DND-41 (cell line): ENCODE data around the gene PAK5.

Experiments
- ATAC-seq: fragments of 200-7000 bp; cut with Tn5 transposase; 3 replicates; pipeline ENCODE4 v1.9.1; 2021; ENCODE audit warnings: low read depth; ENCODE audit not compliant: insufficient read depth
- DNase-seq: peaks from one replicate; pipeline ENCODE4 v3.0.0-alpha.2; 2020
- H2AFZ ChIP-seq: 2 replicates; pipeline ENCODE4 v1.6.0; 2012; ENCODE audit warnings: low read depth, low read length
- H3K27ac ChIP-seq: 2 replicates; pipeline ENCODE4 v1.5.1; 2012; ENCODE audit warnings: low read length, inconsistent platforms
- H3K27me3 ChIP-seq: fragments of 200-600 bp; sonication (generic); 2 replicates; pipeline ENCODE4 v1.6.0; 2012; ENCODE audit warnings: low read length, mild to moderate bottlenecking, inconsistent platforms; ENCODE audit not compliant: insufficient read depth, poor library complexity
- H3K36me3 ChIP-seq: 2 replicates; pipeline ENCODE4 v1.5.1; 2012; ENCODE audit warnings: low read length, inconsistent platforms; ENCODE audit not compliant: insufficient read depth
- H3K4me1 ChIP-seq: 2 replicates; pipeline ENCODE4 v1.5.1; 2012; ENCODE audit warnings: mild to moderate bottlenecking, low read length; ENCODE audit not compliant: insufficient read depth
- H3K4me2 ChIP-seq: 2 replicates; pipeline ENCODE4 v1.6.0; 2012; ENCODE audit warnings: mild to moderate bottlenecking, moderate library complexity, low read length, inconsistent platforms; ENCODE audit not compliant: insufficient read depth
- H3K4me3 ChIP-seq, 2 experiments: fragments of 200-600 bp in 1 of 2; shearing (Covaris generic) in 1 of 2; 2 replicates each; pipeline ENCODE4 v1.5.1; 2012 to 2016; ENCODE audit warnings: inconsistent platforms in 2 of 2, low read length in 2 of 2, mild to moderate bottlenecking in 2 of 2, low read depth in 1 of 2, moderate library complexity in 1 of 2
- H3K79me2 ChIP-seq: 2 replicates; pipeline ENCODE4 v1.6.0; 2012; ENCODE audit warnings: low read length, inconsistent platforms; ENCODE audit not compliant: insufficient read depth
- H3K9ac ChIP-seq: 2 replicates; pipeline ENCODE4 v1.6.0; 2012; ENCODE audit warnings: low read depth, mild to moderate bottlenecking, inconsistent platforms, low read length, moderate library complexity
- H3K9me3 ChIP-seq: 2 replicates; pipeline ENCODE4 v1.5.1; 2012; ENCODE audit warnings: low read length, moderate library complexity, mild to moderate bottlenecking, inconsistent platforms; ENCODE audit not compliant: insufficient read depth, severe bottlenecking
- H4K20me1 ChIP-seq: 2 replicates; pipeline ENCODE4 v1.6.0; 2012; ENCODE audit warnings: low read length; ENCODE audit not compliant: insufficient read depth
- CTCF ChIP-seq: IDR thresholded peaks from 2 replicates; pipeline ENCODE4 v1.5.1; 2012; ENCODE audit warnings: borderline replicate concordance, low read length, moderate library complexity, mild to moderate bottlenecking; ENCODE audit not compliant: poor library complexity, severe bottlenecking; ENCODE audit errors: extremely low read depth
- EZH2 ChIP-seq: IDR thresholded peaks from 3 replicates; pipeline ENCODE4 v1.6.1; 2012; ENCODE audit warnings: borderline replicate concordance, low read depth, mild to moderate bottlenecking, moderate library complexity, low read length, inconsistent platforms; ENCODE audit not compliant: severe bottlenecking

Gene PAK5

DNA sequence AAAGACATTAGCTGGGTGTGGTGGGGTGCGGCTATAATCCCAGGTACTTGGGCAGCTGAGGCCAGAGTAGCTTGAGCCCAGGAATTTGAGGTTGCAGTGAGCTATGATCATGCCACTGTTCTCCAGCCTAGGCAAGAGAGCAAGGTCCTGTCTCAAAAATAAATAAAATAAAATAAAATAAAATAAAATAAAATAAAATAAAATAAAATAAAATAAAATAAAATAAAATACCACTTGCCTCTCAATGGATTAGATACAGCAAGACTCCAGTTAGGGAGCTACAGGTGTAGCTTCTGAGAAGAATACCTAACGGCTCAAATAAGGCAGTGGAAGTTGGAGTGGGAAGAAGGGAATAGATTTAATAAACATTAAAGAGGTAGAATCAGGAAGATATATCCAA lies 13.7 kb upstream of the PAK5 start:
- Histone ChIP-seq H3K9ac (no peak overlapping the region), H4K20me1 (no peaks in the 10 kb centered on the region), H2AFZ (no peak overlapping the region), H3K4me1 (no peaks in the 10 kb centered on the region), H3K79me2 (no peaks in the 10 kb centered on the region), H3K27me3 (no peaks in the 10 kb centered on the region), H3K36me3 (no peaks in the 10 kb centered on the region), H3K9me3 (peaks cover 1% of the 10 kb centered on the region), H3K4me2 (no peak overlapping the region), H3K4me3 (no peak overlapping the region), H3K27ac (no peak overlapping the region)
- ATAC-seq (no peak), DNase-seq (no peak)
- TF ChIP-seq CTCF (no peak), EZH2 (no peak)

GRCh38 chr20:9839626-9840025 lies 750 bp upstream of the PAK5 start:
- Histone ChIP-seq H3K4me1 (no peaks in the 10 kb centered on the region), H3K36me3 (no peaks in the 10 kb centered on the region), H3K27ac (no peak overlapping the region), H3K9ac (no peak overlapping the region), H2AFZ (no peak overlapping the region), H3K27me3 (no peaks in the 10 kb centered on the region), H3K4me3 (no peak overlapping the region), H3K4me2 (no peak overlapping the region), H3K9me3 (no peaks in the 10 kb centered on the region), H3K79me2 (no peaks in the 10 kb centered on the region), H4K20me1 (no peaks in the 10 kb centered on the region)
- DNase-seq, result no peak
- no peak for TF ChIP-seq CTCF
- no peak for TF ChIP-seq EZH2
- ATAC-seq, result no peak

- H3K36me3 ChIP-seq, result no peaks in the 10 kb centered on the region
- ATAC-seq (no peak), DNase-seq (no peak)
- no peak for TF ChIP-seq EZH2
- TF ChIP-seq CTCF, result no peak
- H3K4me1 ChIP-seq, result no peaks in the 10 kb centered on the region
- H3K27ac ChIP-seq, result no peak overlapping the region
- H3K4me2 ChIP-seq, result no peak overlapping the region
- H4K20me1 ChIP-seq, result no peaks in the 10 kb centered on the region
- H3K27me3 ChIP-seq, result no peaks in the 10 kb centered on the region
- H2AFZ ChIP-seq, result no peak overlapping the region
- H3K9me3 ChIP-seq, result no peaks in the 10 kb centered on the region
- no peak overlapping the region for H3K4me3 ChIP-seq
- H3K79me2 ChIP-seq, result no peaks in the 10 kb centered on the region
- H3K9ac ChIP-seq, result no peak overlapping the region
Measured at GRCh38 chr20:9838035-9838377, 870 bp downstream of the PAK5 start.

DNA sequence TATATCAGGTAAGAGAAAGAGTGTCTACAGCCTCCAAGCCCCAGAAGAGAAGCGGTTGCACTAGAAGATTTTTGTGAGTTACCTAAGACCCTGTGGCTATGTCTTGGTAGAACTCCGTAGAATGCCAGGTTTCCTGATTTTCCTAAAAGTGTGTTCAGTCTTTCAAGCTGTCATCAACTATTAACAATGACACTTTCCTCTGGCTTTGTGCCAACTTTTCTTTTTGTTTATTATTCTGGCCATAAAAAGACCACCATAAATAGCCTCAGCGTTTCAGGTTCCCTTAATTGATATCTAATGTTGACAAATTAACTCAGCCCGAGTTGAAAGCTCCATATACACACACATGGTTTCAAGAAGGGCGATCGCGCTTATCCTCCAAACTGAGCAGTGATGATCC lies 1.2 kb downstream of the PAK5 start:
- Histone ChIP-seq H3K9ac (no peak overlapping the region), H3K36me3 (no peaks in the 10 kb centered on the region), H3K4me1 (no peaks in the 10 kb centered on the region), H3K4me2 (no peak overlapping the region), H3K4me3 (no peak overlapping the region), H3K9me3 (no peaks in the 10 kb centered on the region), H3K79me2 (no peaks in the 10 kb centered on the region), H4K20me1 (no peaks in the 10 kb centered on the region), H3K27me3 (no peaks in the 10 kb centered on the region), H2AFZ (no peak overlapping the region), H3K27ac (no peak overlapping the region)
- ATAC-seq (no peak), DNase-seq (no peak)
- TF ChIP-seq EZH2 (no peak), CTCF (no peak)
